GM12801 (cell line): ENCODE data around the gene KLK12.

Experiments used
- CTCF ChIP-seq: IDR thresholded peaks from one replicate; pipeline ENCODE4 v1.5.1; 2011; ENCODE audit warnings: control low read depth; ENCODE audit not compliant: insufficient read length; ENCODE audit errors: extremely low read depth

The KLK12 gene

GRCh38 chr19:51065221-51065960 is 30.6 kb upstream of the KLK12 start:
- no peak for TF ChIP-seq CTCF

GRCh38 chr19:51064534-51065220 is 29.9 kb upstream of the KLK12 start, which contains the start of gene KLK13:
Gene KLK13 (minus strand): TSS chr19:51065092. CDS start chr19:51065067, 25 bp downstream.
- TF ChIP-seq CTCF, result no peak

GRCh38 chr19:51063664-51064063 is 28.9 kb upstream of the KLK12 start:
- TF ChIP-seq CTCF, result no peak

GRCh38 chr19:51060973-51061372 is 26.2 kb upstream of the KLK12 start:
- TF ChIP-seq CTCF, result no peak

GRCh38 chr19:51060336-51060735 is 25.5 kb upstream of the KLK12 start:
- TF ChIP-seq CTCF, result no peak

- no peak for TF ChIP-seq CTCF
These were observed 24.9 kb upstream of the KLK12 start for GRCh38 chr19:51059715-51060114.

- no peak for TF ChIP-seq CTCF
These were observed 21.1 kb upstream of the KLK12 start for GRCh38 chr19:51055866-51056265.
